Right hindlimb (tissue), 1 donor: ENCODE results near the gene RPIA.
"Not testable (repeated sequence)": the region's sequence is repeated elsewhere in the genome, so short reads cannot be mapped to it uniquely, and the experiment has no call there.

Experiments used
- DNase-seq: peaks from one replicate; pipeline ENCODE4 v3.0.0-alpha.2; 2018

RPIA gene

GRCh38 chr2:88736437-88736836, 45.0 kb downstream of the RPIA start:
- no peak for DNase-seq

GRCh38 chr2:88737385-88737784, 45.9 kb downstream of the RPIA start:
- no peak for DNase-seq

- DNase-seq, result no peak
Measured at GRCh38 chr2:88738271-88738670, 46.8 kb downstream of the RPIA start.

GRCh38 chr2:88739985-88740600, 48.6 kb downstream of the RPIA start:
- DNase-seq, result peak; percentile 65

- DNase-seq, result no peak
Measured at GRCh38 chr2:88746929-88747490, 55.5 kb downstream of the RPIA start.

- no peak for DNase-seq
Measured at GRCh38 chr2:88747990-88748389, 56.5 kb downstream of the RPIA start.

- no peak for DNase-seq
Measured at GRCh38 chr2:88751768-88752167, 60.3 kb downstream of the RPIA start.

- DNase-seq, result no peak
Measured at GRCh38 chr2:88753833-88754584, 62.5 kb downstream of the RPIA start.

- DNase-seq, result no peak
Measured at GRCh38 chr2:88754585-88755320, 63.3 kb downstream of the RPIA start.

- DNase-seq, result no peak
Measured at GRCh38 chr2:88755836-88756235, 64.4 kb downstream of the RPIA start.

- no peak for DNase-seq
Measured at GRCh38 chr2:88757025-88757424, 65.6 kb downstream of the RPIA start.

- DNase-seq, result not testable (repeated sequence)
Measured at GRCh38 chr2:88758702-88759101, 67.2 kb downstream of the RPIA start.

GRCh38 chr2:88760819-88761598, 69.5 kb downstream of the RPIA start:
- no peak for DNase-seq

- no peak for DNase-seq
Measured at GRCh38 chr2:88764141-88764849, 72.8 kb downstream of the RPIA start.

GRCh38 chr2:88764850-88765153, 73.3 kb downstream of the RPIA start:
- DNase-seq, result no peak

GRCh38 chr2:88765154-88765888, 73.8 kb downstream of the RPIA start:
- DNase-seq, result peak; percentile 36

GRCh38 chr2:88765889-88766481, 74.5 kb downstream of the RPIA start:
- not testable (repeated sequence) for DNase-seq

GRCh38 chr2:88770016-88770415, 78.5 kb downstream of the RPIA start:
- no peak for DNase-seq

- not testable (repeated sequence) for DNase-seq
Measured at GRCh38 chr2:88773233-88774028, 82.0 kb downstream of the RPIA start.

- not testable (repeated sequence) for DNase-seq
Measured at GRCh38 chr2:88789213-88789612, 97.7 kb downstream of the RPIA start.
